ENCODE measurements around the gene KCNH2.
"Not testable (repeated sequence)": the region's sequence is repeated elsewhere in the genome, so short reads cannot be mapped to it uniquely, and the experiment has no call there.

KCNH2 gene, protein sequence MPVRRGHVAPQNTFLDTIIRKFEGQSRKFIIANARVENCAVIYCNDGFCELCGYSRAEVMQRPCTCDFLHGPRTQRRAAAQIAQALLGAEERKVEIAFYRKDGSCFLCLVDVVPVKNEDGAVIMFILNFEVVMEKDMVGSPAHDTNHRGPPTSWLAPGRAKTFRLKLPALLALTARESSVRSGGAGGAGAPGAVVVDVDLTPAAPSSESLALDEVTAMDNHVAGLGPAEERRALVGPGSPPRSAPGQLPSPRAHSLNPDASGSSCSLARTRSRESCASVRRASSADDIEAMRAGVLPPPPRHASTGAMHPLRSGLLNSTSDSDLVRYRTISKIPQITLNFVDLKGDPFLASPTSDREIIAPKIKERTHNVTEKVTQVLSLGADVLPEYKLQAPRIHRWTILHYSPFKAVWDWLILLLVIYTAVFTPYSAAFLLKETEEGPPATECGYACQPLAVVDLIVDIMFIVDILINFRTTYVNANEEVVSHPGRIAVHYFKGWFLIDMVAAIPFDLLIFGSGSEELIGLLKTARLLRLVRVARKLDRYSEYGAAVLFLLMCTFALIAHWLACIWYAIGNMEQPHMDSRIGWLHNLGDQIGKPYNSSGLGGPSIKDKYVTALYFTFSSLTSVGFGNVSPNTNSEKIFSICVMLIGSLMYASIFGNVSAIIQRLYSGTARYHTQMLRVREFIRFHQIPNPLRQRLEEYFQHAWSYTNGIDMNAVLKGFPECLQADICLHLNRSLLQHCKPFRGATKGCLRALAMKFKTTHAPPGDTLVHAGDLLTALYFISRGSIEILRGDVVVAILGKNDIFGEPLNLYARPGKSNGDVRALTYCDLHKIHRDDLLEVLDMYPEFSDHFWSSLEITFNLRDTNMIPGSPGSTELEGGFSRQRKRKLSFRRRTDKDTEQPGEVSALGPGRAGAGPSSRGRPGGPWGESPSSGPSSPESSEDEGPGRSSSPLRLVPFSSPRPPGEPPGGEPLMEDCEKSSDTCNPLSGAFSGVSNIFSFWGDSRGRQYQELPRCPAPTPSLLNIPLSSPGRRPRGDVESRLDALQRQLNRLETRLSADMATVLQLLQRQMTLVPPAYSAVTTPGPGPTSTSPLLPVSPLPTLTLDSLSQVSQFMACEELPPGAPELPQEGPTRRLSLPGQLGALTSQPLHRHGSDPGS

DNA sequence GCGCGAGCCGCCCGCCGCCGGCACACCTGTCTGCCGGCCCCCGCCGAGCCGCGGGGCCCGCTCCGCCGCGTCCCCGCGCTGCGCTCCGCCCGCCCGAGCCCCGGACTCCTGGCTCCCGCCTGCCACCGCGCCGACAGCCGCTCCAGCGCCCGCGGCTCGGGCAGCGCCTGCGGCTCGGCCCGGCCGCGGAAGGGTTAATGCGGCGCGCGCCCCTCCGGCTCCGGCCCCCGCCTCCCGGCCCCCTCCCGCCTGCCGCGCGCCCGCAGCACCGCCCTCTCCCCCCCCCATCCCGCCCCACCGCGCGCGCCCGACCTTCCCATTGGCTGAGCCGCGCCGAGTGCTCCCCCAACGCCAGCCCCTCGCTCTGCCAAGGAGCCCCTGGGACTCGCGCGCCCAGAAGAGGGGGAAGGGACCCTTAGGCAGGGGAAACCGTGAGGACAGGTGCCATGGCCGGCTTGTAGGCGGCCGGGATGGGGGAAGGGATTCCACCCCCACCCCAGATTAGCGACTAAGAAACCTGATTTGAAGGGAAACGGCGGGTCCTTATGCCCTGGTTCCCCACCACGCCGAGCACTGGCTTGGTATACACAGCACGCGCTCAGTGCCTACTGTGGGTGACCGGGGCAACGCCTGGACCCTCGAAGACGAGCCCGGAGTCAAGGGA lies at the start of gene KCNH2:
Gene KCNH2 (minus strand): TSS at position 196 of the 664 bp plus-strand sequence. CDS start 408 bp downstream, outside the sequence.
- DNase-seq, result no peak

DNA sequence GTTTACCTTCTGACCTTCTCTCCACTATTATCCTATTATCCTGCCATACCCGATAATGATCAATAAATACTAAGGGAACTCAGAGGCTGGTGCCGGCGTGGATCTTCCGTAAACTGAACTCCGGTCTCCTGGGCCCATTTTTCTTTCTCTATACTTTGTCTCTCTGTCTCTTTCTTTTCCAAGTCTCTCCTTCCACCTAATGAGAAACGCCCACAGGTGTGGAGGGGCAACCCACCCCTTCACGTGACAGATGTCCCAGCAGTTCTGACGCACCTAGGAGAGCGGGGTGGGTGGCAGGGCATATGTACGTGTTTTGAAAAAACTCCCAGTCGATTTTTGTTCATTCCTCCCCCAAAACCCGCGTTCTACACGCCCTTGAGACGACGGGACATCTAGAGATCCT lies 49.6 kb upstream of the KCNH2 start:
- not testable (repeated sequence) for DNase-seq

DNA sequence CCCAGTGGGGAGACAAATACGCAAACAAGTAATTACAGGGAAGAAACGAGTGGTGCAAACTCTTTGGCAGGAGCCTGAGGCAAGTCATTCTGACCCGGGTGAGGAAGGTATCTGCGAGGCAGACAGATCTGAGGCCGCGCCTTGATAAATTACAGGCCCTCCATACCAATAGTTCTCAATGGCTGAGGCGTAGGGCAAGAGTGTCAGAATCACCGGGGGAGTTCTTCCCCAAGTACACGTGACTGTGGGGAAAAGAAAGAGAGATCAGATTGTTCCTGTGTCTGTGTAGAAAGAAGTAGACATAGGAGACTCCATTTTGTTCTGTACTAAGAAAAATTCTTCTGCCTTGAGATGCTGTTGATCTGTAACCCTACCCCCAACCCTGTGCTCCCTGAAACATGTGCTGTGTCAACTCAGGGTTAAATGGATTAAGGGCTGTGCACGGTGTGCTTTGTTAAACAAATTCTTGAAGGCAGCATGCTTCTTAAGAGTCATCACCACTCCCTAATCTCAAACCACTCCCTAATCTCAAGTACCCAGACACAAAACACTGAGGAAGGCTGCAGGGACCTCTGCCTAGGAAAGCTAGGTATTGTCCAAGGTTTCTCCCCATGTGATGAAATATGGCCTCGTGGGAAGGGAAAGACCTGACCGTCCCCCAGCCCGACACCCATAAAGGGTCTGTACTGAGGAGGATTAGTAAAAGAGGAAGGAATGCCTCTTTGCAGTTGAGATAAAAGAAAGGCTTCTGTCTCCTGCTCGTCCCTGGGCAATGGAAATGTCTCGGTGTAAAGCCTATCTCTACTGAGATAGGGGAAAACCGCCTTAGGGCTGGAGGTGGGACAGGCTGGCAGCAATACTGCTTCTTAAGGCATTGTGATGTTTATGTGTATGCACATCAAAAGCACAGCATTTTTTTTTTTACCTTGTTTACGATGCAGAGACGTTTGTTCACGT lies 48.9 kb upstream of the KCNH2 start:
- not testable (repeated sequence) for DNase-seq

DNA sequence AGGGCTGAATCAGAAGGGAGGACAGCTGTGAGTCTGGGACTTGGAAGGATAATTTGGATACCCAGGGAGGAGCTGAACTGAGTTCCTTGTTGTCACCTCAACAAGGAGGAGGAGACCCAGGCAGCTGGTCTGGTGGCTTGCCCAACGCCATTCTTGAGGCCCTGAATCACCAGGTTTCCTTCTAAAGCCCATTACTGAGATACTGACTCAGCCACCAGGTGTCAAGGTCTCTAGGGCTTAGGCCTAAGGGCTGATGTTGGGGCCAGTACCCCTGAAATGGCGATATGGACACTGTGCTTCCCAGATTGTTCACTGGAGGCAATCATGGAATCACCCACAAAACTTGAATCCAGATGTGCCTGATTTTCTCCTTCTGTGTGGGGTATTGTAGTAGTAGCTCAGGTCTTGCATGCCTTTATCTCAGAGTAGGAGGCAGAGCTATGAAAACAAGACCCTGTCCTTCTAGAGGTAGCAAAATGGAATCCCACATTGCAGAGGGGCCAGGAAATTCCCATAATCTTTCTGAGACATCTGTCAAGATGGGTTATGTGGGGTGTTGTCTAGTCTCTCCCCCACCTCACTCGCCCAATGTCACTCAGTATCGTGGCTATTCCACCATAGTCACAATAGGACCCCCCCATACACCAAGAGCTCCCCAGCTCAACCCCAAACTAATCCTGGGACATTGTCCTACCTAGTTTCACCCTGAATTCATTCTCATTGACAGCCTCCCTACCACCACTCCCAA lies 48.0 kb upstream of the KCNH2 start:
- peak; percentile 27 for DNase-seq

DNA sequence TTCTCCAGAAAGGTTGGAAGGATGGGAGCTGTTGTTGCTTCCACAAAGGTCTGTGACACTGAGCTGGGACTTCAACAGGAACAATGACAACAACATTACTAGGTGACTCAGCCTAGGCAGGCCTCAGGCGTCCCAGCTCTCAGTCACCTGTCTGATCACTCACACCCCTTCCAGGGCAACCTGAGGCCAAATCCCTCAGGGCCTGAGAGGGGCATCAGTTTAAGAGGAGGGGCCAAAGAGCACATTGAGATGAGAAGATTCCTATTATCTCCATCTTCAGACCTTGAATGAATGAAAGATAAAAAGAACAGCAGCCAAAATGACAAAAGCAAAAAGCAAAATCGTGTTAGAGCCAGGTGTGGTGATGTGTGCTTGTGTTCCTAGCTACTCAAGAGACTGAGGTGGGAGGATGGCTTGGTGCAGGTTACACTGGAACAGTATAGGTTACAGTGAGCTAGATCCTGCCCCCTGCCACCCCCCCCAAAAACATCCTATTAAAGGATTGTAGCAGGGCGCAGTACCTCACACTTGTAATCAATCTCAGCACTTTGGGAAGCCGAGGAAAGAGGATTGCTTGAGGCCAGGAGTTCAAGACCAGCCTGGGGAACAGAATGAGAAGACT lies 46.4 kb upstream of the KCNH2 start, which contains the start of gene ATG9B:
Gene ATG9B (minus strand): TSS at position 60 of the 622 bp plus-strand sequence. CDS start 71 bp downstream, outside the sequence.
- no peak for DNase-seq

DNA sequence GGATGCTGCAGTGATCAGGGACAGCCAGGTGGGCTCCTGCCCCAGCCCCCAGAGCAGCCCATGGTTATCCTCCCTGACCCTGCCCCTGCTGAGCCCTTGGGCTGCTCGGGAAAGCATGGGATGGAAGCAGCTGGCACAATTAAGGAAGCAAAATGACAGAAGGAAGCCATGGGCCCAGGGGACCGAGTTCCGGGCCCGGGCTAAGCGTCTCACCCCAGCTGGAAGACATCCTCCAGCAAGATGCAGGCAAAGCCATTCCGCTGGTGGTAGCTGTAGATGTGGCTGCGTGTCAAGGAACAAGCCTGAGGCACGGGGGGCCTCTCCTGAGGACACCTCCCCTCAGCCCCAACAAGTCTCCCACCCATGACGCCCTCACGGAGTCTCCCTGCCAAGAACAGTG lies 45.1 kb upstream of the KCNH2 start:
- DNase-seq, result no peak

DNA sequence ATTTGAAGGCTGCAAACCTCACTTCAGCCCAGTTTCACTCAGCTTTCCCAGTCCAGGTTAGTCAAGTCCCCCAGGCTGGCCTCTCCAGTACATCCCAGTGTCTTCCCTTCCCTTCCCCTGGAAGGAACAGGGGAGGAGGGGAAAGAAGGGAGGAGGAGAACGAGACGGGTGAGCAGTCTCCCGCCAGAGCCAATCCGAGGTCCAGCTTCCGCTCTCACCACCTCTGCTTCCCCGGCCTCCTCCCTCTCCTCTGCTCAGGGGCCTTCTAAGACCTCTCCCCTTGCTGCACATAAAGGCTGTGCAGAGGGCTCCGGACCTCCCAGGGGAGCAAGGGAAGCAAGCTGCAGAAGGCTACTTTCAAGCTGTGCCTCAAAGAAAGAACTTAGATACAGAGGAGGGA lies 42.1 kb upstream of the KCNH2 start:
- no peak for DNase-seq

DNA sequence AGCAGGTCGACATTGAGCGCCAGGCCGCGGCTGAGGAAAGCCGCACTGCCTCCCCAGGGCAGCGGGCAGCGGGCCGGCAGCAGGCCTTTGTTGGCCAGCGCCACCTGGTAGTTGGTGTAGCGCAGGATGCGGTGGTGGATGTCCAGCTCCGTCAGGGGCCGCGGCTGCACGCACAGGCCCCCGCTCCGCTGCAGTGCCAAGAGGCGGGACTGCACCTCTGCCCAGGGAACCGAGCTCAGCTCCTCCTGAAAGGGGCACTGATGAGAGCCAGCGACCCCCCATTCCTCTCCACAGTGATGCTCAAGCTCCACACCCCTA lies 41.0 kb upstream of the KCNH2 start:
- DNase-seq, result no peak

DNA sequence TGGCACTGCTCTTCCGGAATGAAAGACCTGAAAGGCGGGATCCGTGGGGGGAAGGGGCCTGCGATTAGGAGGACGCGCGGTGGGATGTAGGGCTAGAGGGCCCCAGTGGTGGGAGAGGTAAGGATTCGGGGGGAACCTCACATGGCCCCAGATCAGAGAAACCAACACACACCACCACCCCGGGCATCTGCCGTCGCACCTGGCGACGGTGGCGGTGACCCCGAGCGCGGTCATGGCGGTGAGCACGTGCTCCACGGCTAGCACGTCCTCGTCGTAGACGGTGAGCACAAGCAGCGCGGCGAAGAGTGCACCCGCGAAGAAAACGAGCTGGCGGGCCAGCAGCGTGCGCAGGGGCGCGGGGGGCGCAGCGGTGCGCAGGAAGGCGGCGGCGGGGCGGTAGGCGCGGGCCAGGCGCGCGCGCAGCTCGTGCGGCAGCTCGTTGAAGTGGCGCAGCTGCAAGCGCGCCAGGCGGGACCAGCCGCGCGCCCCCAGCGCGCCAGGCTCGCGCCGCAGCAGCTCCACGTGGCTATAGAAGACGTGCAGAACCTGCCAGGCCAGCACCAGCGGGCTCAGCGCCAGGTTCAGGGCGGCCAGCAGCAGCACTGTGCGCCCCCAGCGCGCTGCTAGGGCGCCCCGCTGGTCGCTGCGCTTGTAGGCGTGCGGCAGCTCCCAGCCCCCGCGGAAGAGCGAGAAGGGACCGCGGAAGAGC lies 40.5 kb upstream of the KCNH2 start:
- DNase-seq, result peak; percentile 29

DNA sequence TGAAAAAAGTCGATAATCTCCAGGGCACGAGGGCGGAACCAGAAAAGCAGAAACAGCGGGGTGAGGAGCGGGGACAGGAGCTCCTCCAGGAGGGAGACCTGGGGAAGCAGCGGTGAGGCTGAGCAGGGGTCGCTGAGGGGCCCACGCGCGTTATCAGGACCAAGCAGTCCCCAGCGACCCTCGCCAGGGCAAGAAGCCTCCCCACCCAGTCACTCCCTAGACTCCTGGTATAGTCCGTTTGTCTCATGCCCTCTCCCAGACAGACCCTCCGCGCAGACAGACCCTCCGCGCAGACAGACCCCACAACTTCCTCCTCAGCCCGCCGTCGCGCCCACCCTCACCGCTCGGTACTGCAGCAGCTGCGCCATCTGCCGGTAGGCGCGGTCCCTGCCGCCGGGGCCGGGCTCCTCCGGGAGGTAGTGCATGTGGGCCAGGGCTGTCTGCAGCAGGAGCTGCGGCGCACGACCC lies 39.9 kb upstream of the KCNH2 start:
- DNase-seq, result peak; percentile 44

DNA sequence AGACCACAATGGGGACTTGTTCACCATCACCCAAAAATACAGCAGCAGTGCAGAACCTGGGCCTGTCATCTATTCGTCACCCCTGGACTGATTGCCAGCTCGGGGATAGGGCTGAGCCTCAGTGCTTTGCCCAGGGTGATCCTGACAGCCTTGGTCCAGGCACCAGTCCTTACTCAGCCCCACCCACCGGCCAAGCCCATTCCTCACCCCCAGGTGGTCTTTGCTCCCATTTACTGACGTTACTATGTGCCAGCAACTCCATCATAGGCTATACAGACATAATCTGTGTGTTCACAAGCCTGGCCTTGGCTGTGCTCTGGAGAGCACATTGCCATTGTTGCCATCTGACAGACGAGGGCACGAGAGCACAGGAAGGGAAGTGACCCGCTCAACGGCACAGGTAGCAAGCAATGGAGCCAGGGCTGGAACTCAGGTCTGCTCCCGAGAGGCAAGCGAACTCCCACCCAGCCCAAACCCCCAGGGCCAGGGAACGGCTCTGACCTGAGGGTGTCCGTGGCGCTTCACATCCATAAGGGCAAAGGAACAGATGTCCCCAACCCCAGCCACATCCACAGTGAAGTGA lies 39.3 kb upstream of the KCNH2 start:
- DNase-seq, result no peak

DNA sequence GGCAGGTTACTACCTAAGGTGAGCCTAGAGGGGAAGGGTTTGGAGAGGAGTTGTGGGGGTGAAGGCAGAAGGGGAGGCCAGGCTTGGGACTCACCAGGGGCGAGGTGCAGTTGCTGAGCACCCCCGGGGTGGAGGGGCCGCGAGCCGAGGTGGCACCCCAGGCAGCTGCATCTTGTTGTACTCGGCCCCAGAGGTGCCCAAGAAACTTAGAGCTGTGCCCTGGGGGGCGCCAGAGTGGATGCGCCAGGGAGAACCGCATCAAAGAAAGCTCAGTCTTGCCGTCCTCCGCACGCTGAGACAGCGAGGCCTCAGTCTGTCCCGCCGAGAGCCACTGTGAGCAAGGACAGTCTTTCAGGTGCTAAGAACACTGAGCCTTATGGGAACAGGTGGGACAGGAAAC lies 38.8 kb upstream of the KCNH2 start:
- no peak for DNase-seq

DNA sequence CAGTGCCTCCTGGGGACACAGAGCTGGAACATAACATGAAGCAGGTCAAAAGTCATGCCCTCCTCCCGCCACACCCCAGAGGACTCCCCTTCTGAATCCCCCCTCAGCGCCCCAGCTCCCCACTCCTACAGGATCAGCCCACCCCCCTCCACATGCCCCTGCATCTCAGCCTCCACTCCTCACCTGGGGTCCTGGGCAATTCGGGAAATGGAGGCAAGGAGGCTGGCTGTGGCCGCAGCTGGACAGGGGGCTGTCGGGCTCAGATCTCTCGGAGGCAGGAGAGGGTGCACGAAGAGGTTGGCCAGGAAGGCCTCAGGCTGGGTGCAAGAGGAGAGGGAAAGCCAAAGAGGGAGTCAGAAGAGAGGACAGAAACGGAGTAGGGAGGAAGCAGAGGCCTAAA lies 38.4 kb upstream of the KCNH2 start:
- no peak for DNase-seq

DNA sequence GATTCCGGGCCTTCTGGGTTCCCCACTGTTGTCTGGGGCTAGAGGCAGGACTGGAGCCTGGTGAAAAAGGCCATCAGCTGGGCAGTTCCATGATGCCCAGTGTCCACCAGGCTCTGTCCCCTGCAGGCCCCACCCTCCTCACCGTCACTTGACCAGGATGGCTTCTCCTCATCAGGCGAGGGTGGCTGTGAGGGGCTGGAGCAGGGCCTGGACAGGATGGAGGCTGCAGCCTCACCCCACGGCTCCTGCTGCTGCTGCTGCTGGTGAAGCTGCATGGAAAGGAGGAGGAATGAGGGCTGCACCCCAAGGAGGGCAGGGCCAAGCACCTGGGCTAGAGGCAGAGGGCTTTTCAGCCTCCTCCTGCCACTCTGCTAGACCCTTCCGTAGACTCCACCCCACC lies 37.8 kb upstream of the KCNH2 start:
- DNase-seq, result no peak

DNA sequence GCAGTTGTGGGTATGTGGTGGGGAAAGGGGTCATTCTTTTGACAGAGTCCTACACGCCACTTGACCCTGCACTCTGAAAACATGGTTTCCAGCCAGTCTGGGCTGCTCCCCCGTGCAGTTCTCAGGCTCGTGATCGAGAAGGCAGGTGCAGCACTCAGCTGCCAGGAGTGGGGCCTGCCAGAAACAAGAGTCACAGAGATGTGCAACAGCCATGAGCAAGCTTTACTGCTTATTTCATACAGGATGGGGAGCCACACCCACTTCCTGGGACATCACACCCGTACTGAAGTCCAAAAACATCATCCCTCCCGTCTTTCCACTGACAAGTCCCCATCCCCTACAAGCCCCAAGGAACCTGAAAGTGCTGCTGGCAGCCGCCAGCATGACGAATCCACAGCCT lies 36.8 kb upstream of the KCNH2 start:
- no peak for DNase-seq

DNA sequence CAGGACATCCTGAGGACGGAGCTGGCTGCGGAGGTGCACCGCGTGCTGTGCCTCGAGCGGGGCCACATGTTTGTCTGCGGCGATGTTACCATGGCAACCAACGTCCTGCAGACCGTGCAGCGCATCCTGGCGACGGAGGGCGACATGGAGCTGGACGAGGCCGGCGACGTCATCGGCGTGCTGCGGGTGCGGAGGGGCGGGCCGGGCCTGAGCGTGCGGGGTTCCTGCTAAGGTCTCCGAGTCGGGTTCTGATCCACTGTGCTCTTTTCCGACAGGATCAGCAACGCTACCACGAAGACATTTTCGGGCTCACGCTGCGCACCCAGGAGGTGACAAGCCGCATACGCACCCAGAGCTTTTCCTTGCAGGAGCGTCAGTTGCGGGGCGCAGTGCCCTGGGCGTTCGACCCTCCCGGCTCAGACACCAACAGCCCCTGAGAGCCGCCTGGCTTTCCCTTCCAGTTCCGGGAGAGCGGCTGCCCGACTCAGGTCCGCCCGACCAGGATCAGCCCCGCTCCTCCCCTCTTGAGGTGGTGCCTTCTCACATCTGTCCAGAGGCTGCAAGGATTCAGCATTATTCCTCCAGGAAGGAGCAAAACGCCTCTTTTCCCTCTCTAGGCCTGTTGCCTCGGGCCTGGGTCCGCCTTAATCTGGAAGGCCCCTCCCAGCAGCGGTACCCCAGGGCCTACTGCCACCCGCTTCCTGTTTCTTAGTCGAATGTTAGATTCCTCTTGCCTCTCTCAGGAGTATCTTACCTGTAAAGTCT lies 35.8 kb upstream of the KCNH2 start:
- peak; percentile 71 for DNase-seq

DNA sequence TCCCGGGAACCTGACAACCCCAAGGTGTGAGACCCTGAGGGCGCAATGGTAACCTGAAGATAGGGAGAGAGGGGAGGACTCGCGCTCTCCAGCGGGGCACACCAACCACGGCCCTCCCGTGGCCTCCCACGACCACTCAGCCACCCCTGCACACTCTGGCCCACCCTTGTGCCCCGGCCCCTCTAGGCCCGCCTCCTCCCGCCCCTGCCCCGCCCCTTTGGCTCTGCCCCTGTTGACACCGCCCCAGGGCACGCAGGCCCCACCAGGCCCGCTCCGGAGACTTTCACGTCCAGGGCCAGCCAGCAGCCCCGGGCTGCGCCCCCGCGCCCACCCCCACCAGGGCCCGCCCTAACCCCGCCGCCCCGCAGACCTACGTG lies 35.2 kb upstream of the KCNH2 start:
- no peak for DNase-seq

DNA sequence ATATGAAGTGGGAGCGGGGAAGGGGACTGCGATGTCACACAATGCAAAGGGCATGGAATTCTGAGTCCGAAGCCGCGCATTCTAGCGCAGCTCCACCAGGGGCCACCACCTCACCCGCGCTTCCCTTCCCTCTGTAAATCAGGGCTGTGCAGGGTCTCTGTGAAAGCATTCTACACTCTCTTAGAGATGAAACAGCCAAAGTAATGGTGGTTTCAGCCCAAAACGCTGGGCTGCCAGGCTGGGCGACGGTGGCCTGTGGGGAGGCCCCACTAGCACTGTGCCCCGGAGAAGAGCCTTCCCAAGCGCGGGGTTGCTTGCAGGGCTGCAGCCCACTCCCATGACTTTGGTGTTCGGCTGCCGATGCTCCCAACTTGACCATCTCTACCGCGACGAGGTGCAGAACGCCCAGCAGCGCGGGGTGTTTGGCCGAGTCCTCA lies 34.8 kb upstream of the KCNH2 start:
- peak; percentile 45 for DNase-seq
